ENCODE measurements around the gene SPP2.

The SPP2 gene

GRCh38 chr2:234092344-234092743 is 41.8 kb downstream of the SPP2 start:
- no peak overlapping the region for H3K4me3 ChIP-seq (ENCODE audit: low read depth, low read length)
- TF ChIP-seq CTCF (IDR thresholded peaks at IDR 0.05; ENCODE audit: low read depth, low read length): no peak

GRCh38 chr2:234095301-234095700 is 44.8 kb downstream of the SPP2 start:
- no peak for TF ChIP-seq CTCF (IDR thresholded peaks at IDR 0.05; ENCODE audit: low read depth, low read length)

GRCh38 chr2:234096164-234096563 is 45.7 kb downstream of the SPP2 start:
- no peak for TF ChIP-seq CTCF (IDR thresholded peaks at IDR 0.05; ENCODE audit: low read depth, low read length)

More at GRCh38 chr2:234095301-234095700, 44.8 kb downstream of the SPP2 start:
- no peak overlapping the region for H3K4me3 ChIP-seq (ENCODE audit: low read depth, low read length)

GRCh38 chr2:234098681-234099080 is 48.2 kb downstream of the SPP2 start:
- no peak overlapping the region for H3K4me3 ChIP-seq (ENCODE audit: low read depth, low read length)
- no peak for TF ChIP-seq CTCF (IDR thresholded peaks at IDR 0.05; ENCODE audit: low read depth, low read length)

More at GRCh38 chr2:234096164-234096563, 45.7 kb downstream of the SPP2 start:
- H3K4me3 ChIP-seq (ENCODE audit: low read depth, low read length): no peak overlapping the region

GRCh38 chr2:234099266-234099665 is 48.8 kb downstream of the SPP2 start:
- H3K4me3 ChIP-seq (ENCODE audit: low read depth, low read length): no peak overlapping the region
- no peak for TF ChIP-seq CTCF (IDR thresholded peaks at IDR 0.05; ENCODE audit: low read depth, low read length)

- no peak for TF ChIP-seq CTCF (IDR thresholded peaks at IDR 0.05; ENCODE audit: low read depth, low read length)
These were observed 50.2 kb downstream of the SPP2 start for GRCh38 chr2:234100686-234101085.

GRCh38 chr2:234102112-234102511 is 51.6 kb downstream of the SPP2 start:
- H3K4me3 ChIP-seq (ENCODE audit: low read depth, low read length): no peak overlapping the region
- no peak for TF ChIP-seq CTCF (IDR thresholded peaks at IDR 0.05; ENCODE audit: low read depth, low read length)

More at GRCh38 chr2:234100686-234101085, 50.2 kb downstream of the SPP2 start:
- H3K4me3 ChIP-seq (ENCODE audit: low read depth, low read length): no peak overlapping the region
